ENCODE results near the gene GLIS1. TPM values are rescaled to one million over a fixed set of nuclear protein-coding genes. Genes with fewer than 3 reads are reported as not detected.

GLIS1 gene
- total RNA-seq, 1 donor from 2014 or later: 0.07 TPM

DNA sequence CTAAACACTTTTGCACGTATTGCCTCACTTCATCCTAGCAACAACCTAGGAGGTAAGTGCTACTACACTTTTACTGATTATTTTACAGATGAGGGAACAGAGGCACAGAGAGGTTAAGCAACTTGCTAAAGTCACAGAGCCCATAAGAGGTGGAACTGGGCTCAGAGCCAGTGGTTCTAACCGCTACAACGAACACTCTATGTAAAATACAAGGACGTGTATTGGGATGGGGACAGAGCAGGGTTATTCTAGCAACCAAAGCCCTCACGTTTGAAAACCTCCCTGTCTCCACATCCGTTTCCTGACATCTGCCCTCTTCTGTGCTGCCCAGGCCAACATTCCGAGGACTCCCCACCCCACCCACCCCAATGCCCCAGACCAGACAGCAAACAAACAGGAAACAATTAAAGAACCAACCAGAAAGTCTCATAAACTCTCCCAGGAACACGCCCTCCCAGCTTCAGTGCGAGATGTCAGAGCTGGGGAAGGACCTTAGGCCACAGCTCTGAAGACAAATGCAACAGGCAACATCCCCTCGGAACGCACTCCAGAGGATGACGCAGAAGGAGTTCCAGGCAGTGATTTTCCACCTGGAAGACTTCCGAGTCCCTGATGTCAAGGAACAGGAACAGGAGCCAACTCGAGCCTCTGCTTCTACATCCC, 41.1 kb downstream of the GLIS1 start:
- TF ChIP-seq, protein P1, sequence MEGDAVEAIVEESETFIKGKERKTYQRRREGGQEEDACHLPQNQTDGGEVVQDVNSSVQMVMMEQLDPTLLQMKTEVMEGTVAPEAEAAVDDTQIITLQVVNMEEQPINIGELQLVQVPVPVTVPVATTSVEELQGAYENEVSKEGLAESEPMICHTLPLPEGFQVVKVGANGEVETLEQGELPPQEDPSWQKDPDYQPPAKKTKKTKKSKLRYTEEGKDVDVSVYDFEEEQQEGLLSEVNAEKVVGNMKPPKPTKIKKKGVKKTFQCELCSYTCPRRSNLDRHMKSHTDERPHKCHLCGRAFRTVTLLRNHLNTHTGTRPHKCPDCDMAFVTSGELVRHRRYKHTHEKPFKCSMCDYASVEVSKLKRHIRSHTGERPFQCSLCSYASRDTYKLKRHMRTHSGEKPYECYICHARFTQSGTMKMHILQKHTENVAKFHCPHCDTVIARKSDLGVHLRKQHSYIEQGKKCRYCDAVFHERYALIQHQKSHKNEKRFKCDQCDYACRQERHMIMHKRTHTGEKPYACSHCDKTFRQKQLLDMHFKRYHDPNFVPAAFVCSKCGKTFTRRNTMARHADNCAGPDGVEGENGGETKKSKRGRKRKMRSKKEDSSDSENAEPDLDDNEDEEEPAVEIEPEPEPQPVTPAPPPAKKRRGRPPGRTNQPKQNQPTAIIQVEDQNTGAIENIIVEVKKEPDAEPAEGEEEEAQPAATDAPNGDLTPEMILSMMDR (IDR thresholded peaks at IDR 0.05; ENCODE audit: insufficient read depth, low read depth, low read length): no peak
- TF ChIP-seq EZH2 (IDR thresholded peaks at IDR 0.05; ENCODE audit: insufficient read depth, low read length): no peak
- Histone ChIP-seq H3K27ac (ENCODE audit: low read depth, low read length) (no peak overlapping the region), H2AFZ (ENCODE audit: low read depth, low read length) (no peak overlapping the region), H3K36me3 (ENCODE audit: insufficient read depth, low read length) (no peaks in the 10 kb centered on the region), H3K4me3 (ENCODE audit: insufficient read depth, low read depth, low read length) (no peak overlapping the region), H3K27me3 (ENCODE audit: insufficient read depth, low read length) (no peaks in the 10 kb centered on the region), H3K4me1 (ENCODE audit: insufficient read depth, low read length) (peaks cover 11% of the 10 kb centered on the region), H4K20me1 (ENCODE audit: insufficient read depth, low read length) (peaks cover 95% of the 10 kb centered on the region), H3K9me3 (ENCODE audit: insufficient read depth, low read depth, low read length) (peaks cover 2% of the 10 kb centered on the region), H3K79me2 (ENCODE audit: insufficient read depth, low read length) (peaks cover 96% of the 10 kb centered on the region), H3K4me2 (ENCODE audit: low read length) (no peak overlapping the region), H3K9ac (ENCODE audit: low read length) (no peak overlapping the region)
- no peaks in the 10 kb centered on the region for H3K4me1 Mint-ChIP-seq (ENCODE audit: low read depth, unreplicated experiment)
- H3K4me3 Mint-ChIP-seq (ENCODE audit: unreplicated experiment): no peak overlapping the region
- H3K27ac Mint-ChIP-seq (ENCODE audit: unreplicated experiment): no peak overlapping the region
- peaks cover 3% of the 10 kb centered on the region for H3K9me3 Mint-ChIP-seq (ENCODE audit: unreplicated experiment)
- peaks cover 49% of the 10 kb centered on the region for H3K27me3 Mint-ChIP-seq (ENCODE audit: low read depth, unreplicated experiment)
- FAIRE-seq: no peak
- no peaks in the 10 kb centered on the region for H3K36me3 Mint-ChIP-seq (ENCODE audit: low read depth, unreplicated experiment)
- no peak for DNase-seq (ENCODE audit: low read depth)

DNA sequence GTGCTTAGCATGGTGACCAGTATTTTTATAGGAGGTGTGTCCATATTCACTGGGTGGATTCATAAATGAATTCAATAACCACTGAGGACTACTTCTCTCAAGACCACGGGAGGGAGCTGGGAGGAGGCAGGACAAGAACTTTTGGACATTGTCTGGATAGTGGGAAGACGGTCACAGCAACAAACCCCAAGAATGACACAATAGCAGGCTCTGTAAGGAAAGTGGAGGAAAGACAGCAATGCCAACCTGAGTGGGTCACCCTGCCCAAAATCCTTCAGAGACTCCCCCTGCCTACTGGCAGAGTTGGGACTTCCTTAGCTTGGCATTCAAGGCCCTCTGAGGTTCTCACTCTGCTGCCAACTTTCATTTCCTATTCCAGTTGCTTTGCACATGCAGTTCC, 42.0 kb downstream of the GLIS1 start:
- no peak overlapping the region for H3K27ac ChIP-seq (ENCODE audit: low read depth, low read length)
- H3K27ac Mint-ChIP-seq (ENCODE audit: unreplicated experiment): no peak overlapping the region

More for the DNA sequence above, 42.0 kb downstream of the GLIS1 start:
- H3K79me2 ChIP-seq (ENCODE audit: insufficient read depth, low read length): peaks cover 96% of the 10 kb centered on the region
- FAIRE-seq: no peak
- TF ChIP-seq, protein P1 (IDR thresholded peaks at IDR 0.05; ENCODE audit: insufficient read depth, low read depth, low read length): no peak
- no peak for TF ChIP-seq EZH2 (IDR thresholded peaks at IDR 0.05; ENCODE audit: insufficient read depth, low read length)
- no peak overlapping the region for H3K4me3 ChIP-seq (ENCODE audit: insufficient read depth, low read depth, low read length)
- H3K27me3 Mint-ChIP-seq (ENCODE audit: low read depth, unreplicated experiment): peaks cover 52% of the 10 kb centered on the region
- H3K4me3 Mint-ChIP-seq (ENCODE audit: unreplicated experiment): no peak overlapping the region
- H4K20me1 ChIP-seq (ENCODE audit: insufficient read depth, low read length): peaks cover 95% of the 10 kb centered on the region
- no peak for DNase-seq (ENCODE audit: low read depth)
- no peak overlapping the region for H2AFZ ChIP-seq (ENCODE audit: low read depth, low read length)
- no peaks in the 10 kb centered on the region for H3K36me3 Mint-ChIP-seq (ENCODE audit: low read depth, unreplicated experiment)
- H3K9me3 ChIP-seq (ENCODE audit: insufficient read depth, low read depth, low read length): peaks cover 2% of the 10 kb centered on the region
- no peaks in the 10 kb centered on the region for H3K4me1 Mint-ChIP-seq (ENCODE audit: low read depth, unreplicated experiment)
- no peak overlapping the region for H3K4me2 ChIP-seq (ENCODE audit: low read length)
- H3K36me3 ChIP-seq (ENCODE audit: insufficient read depth, low read length): no peaks in the 10 kb centered on the region
- H3K9ac ChIP-seq (ENCODE audit: low read length): no peak overlapping the region
- no peaks in the 10 kb centered on the region for H3K27me3 ChIP-seq (ENCODE audit: insufficient read depth, low read length)
- peaks cover 11% of the 10 kb centered on the region for H3K4me1 ChIP-seq (ENCODE audit: insufficient read depth, low read length)
- H3K9me3 Mint-ChIP-seq (ENCODE audit: unreplicated experiment): peaks cover 3% of the 10 kb centered on the region
